Heart left ventricle (tissue), 16 donors: ENCODE results near the gene SMAD9. TPM values are rescaled to one million over a fixed set of nuclear protein-coding genes. Genes with fewer than 3 reads are reported as not detected.

Source experiments
- ATAC-seq, 4 donors: fragments of 200-7000 bp; cut with Tn5 transposase; one replicate each; pipeline ENCODE4 v1.9.1; 2020 to 2022; ENCODE audit warnings: moderate library complexity in 4 of 4, mild to moderate bottlenecking in 3 of 4, moderate number of reproducible peaks in 1 of 4
- DNase-seq, 5 donors: peaks; one replicate each; pipeline ENCODE4 v3.0.0-alpha.2; 2020
- H3K27ac ChIP-seq, 12 donors: fragments of 200-600 bp; sonication (generic) in 4 of 12; one replicate each; pipeline versions ENCODE4 v1.5.0 to v1.8.0; 2016 to 2022; ENCODE audit warnings: mild to moderate bottlenecking in 2 of 12
- H3K27me3 ChIP-seq, 9 donors: fragments of 200-600 bp; sonication (generic) in 2 of 9; one replicate each; pipeline versions ENCODE4 v1.5.1 to v1.8.0; 2016 to 2022; ENCODE audit warnings: mild to moderate bottlenecking in 3 of 9
- H3K36me3 ChIP-seq, 9 donors: fragments of 200-600 bp; sonication (generic) in 2 of 9; one replicate each; pipeline versions ENCODE4 v1.5.0 to v1.8.0; 2018 to 2022; ENCODE audit warnings: mild to moderate bottlenecking in 2 of 9
- H3K4me1 ChIP-seq, 12 donors: fragments of 200-600 bp; sonication (generic) in 4 of 12; one replicate each; pipeline versions ENCODE4 v1.5.0 to v1.8.0; 2016 to 2022; ENCODE audit warnings: mild to moderate bottlenecking in 3 of 12
- H3K4me3 ChIP-seq, 12 donors: fragments of 200-600 bp; sonication (generic) in 4 of 12; one replicate each; pipeline versions ENCODE4 v1.5.0 to v1.8.0; 2017 to 2022; ENCODE audit warnings: mild to moderate bottlenecking in 9 of 12, moderate library complexity in 4 of 12
- H3K9me3 ChIP-seq, 12 donors: fragments of 200-600 bp; sonication (generic) in 4 of 12; one replicate each; pipeline versions ENCODE4 v1.5.0 to v1.8.0; 2016 to 2022; ENCODE audit warnings: mild to moderate bottlenecking in 1 of 12
- CTCF ChIP-seq, 12 donors: fragments of 200-600 bp; sonication (generic) in 4 of 12; IDR thresholded peaks; one replicate each; pipeline versions ENCODE4 v1.5.0 to v1.8.0; 2018 to 2022; ENCODE audit warnings: antibody characterized with exemption in 12 of 12, mild to moderate bottlenecking in 5 of 12
- POLR2A ChIP-seq, 2 donors: fragments of 450-650 bp; IDR thresholded peaks; one replicate each; pipeline ENCODE4 v1.6.1; 2017; ENCODE audit warnings: antibody characterized with exemption in 2 of 2, mild to moderate bottlenecking in 2 of 2, moderate library complexity in 2 of 2
- WGBS, 4 donors: extraction: QIAGEN DNeasy Blood & Tissue Kit in 2 of 4; methylation state at CpG; one replicate each; pipeline versions ENCODE4 v1.1.5 to v1.1.7; 2013 to 2018; 5-methylcytosine and 5-hydroxymethylcytosine counted together
- intact Hi-C, 10 donors: fragments of 100-400 bp; cut with DNase I; formaldehyde crosslinking; loops; one replicate each; pipeline versions ENCODE4 v1.11.1 to v1.14.2; 2022
- polyA plus RNA-seq, 2 donors: library from polyadenylated mRNA; stranded (reverse); fragments of 200-250 nt; gene quantifications; one replicate each; pipeline ENCODE4 v1.2.3, GENCODE V29; 2013
- total RNA-seq, 9 donors: library from RNA; depleted of rRNA in 2 of 9; stranded (reverse); fragments of >200 nt in 2 of 9; fragmentation: NEBNext Ultra II Directional in 3 of 9; extraction: Animal tissue kit (Norgen Biotek cat#: 25700) in 3 of 9; gene quantifications; one replicate each; pipeline versions ENCODE4 v1.1.0 to v1.2.4, GENCODE V29; 2016 to 2023
- donor health status: ischemic (EF 13 %, LVEDD 7.1; RV severe dilation, severe dysfunction).
- donor health status: healthy with polysubstance abuse.
- donor health status: DM: no; HTN: yes; CAD: no.
- donor health status: DM: no; HTN: no; CAD: no.
- donor health status: ischemic (EF 25% LVEDD 6.9; RV normal size, moderate dysfunction).
- donor health status: ischemic (EF 25% LVEDD 5.7; RV mildly dilated, moderate dysfunction).
- donor health status: healthy.
- donor health status: DM: yes; HTN: yes; CAD: no.
- donor health status: ischemic (EF 35%, LVEDD 5.7; RV mildly dilated, moderate dysfunction).
- donor health status: nonischemic (EF 11% LVEDD 7.7; RV severe dilation, severe dysfunction).
- donor health status: DM: yes; HTN: yes; CAD: no.
- donor health status: PGD.
- donor health status: ischemic (EF 29% LVEDD 5.4; RV normal size, mild dysfunction).
- donor health status: nonischemic (EF 23%, LVEDD 6.1; RV moderate dilation, normal function).

Gene SMAD9
- total and polyA plus RNA-seq, 11 donors: 0.91 to 10.4 (median 4.6) TPM

- intact Hi-C loops: loop anchor here in 1 of 10 donors (10.0 kb wide), 1 partner anchor 50 kb away; no protein-coding TSS in a partner anchor
- ATAC-seq: no peak
- no peak overlapping the region for H3K27ac ChIP-seq
- no peak for DNase-seq
- no peaks in the 10 kb centered on the region for H3K27me3 ChIP-seq
- no peak overlapping the region for H3K4me3 ChIP-seq
- WGBS, 4 donors: 89 to 95% (median 94%) methylated on average over 5 of the region's 5 CpGs
- TF ChIP-seq CTCF (IDR thresholded peaks at IDR 0.05) (no peak), POLR2A (IDR thresholded peaks at IDR 0.05) (no peak)
- H3K9me3 ChIP-seq: no peaks in the 10 kb centered on the region
- peaks cover 0 to 18% (median 2%) of the 10 kb centered on the region in 12 donors for H3K4me1 ChIP-seq
- peaks cover 0 to 73% (median 5%) of the 10 kb centered on the region in 9 donors for H3K36me3 ChIP-seq
Observed at GRCh38 chr13:36865265-36865664, 54.8 kb downstream of the SMAD9 start.

GRCh38 chr13:36862722-36863121, 57.3 kb downstream of the SMAD9 start:
- no peak for DNase-seq
- WGBS, 4 donors: 73 to 83% (median 77%) methylated on average over 7 of the region's 7 CpGs
- H3K4me1 ChIP-seq: peaks cover 0 to 21% (median 2%) of the 10 kb centered on the region in 12 donors
- H3K36me3 ChIP-seq: peaks cover 0 to 50% (median 5%) of the 10 kb centered on the region in 9 donors
- H3K27me3 ChIP-seq: no peaks in the 10 kb centered on the region
- H3K27ac ChIP-seq: peak overlapping the region in 5 of 12 donors; percentile 44 to 64 (median 49)
- no peak overlapping the region for H3K4me3 ChIP-seq
- intact Hi-C loops: loop anchor here in 1 of 10 donors (10.0 kb wide), 1 partner anchor 52 kb away; no protein-coding TSS in a partner anchor
- H3K9me3 ChIP-seq: no peaks in the 10 kb centered on the region
- ATAC-seq: no peak
- no peak for TF ChIP-seq POLR2A (IDR thresholded peaks at IDR 0.05)
- TF ChIP-seq CTCF (IDR thresholded peaks at IDR 0.05): no peak

DNA sequence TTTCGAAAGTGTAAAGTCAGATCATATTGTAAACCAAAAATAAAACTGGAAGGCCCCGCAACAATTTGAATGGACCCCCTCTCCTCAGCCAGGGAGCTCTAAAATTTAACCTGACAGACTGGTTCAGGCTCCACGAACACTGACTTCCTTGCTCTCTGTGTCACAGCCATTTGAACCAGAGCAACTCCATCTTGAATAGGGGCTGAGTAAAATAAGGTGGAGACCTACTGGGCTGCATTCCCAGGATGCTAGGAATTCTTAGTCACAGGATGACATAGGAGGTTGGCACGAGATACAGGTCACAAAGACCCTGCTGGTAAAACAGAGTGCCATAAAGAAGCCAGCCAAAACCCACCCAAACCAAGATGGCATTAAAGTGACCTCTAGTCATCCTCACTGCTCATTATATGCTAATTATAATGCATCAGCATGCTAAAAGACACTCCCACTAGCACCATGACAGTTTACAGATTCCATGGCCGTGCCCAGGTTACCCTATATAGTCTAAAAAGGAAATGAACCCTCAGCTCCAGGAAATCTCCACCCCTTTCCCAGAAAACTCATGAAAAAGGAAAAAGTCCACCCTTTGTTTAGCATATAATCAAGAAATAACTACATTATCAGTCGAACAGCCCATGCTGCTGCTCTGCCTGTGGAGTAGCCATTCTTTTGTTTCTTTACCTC, 57.9 kb downstream of the SMAD9 start:
- TF ChIP-seq CTCF (IDR thresholded peaks at IDR 0.05): no peak
- no peak for TF ChIP-seq POLR2A (IDR thresholded peaks at IDR 0.05)
- intact Hi-C loops: loop anchor here in 1 of 10 donors (10.0 kb wide), 1 partner anchor 53 kb away; no protein-coding TSS in a partner anchor
- DNase-seq (no peak), ATAC-seq (peak in 3 of 4 donors; percentile 14 to 42 (median 37))
- 70 to 78% (median 76%) methylated on average over 6 of the region's 6 CpGs for WGBS, 4 donors
- H3K27me3 ChIP-seq: no peaks in the 10 kb centered on the region
- no peak overlapping the region for H3K4me3 ChIP-seq
- peak overlapping the region in 5 of 12 donors; percentile 15 to 64 (median 49) for H3K27ac ChIP-seq
- H3K9me3 ChIP-seq: no peaks in the 10 kb centered on the region
- peaks cover 0 to 44% (median 5%) of the 10 kb centered on the region in 9 donors for H3K36me3 ChIP-seq
- H3K4me1 ChIP-seq: peaks cover 0 to 21% (median 2%) of the 10 kb centered on the region in 12 donors

DNA sequence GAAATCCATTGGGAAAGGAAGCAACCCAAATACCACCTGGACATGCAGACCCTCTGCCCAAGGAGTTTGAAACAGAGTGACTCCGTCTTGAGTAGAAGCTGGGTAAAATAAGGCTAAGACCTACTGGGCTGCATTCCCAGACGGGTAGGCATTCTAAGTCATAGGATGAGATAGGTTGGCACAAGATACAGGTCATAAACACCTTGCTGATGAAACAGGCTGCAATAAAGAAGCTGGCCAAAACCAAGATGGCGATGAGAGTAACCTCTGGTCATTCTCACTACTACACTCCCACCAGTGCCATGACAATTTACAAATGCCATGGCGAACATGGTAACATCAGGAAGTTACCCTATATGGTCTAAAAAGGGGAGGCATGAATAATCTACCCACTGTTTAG, 60.8 kb downstream of the SMAD9 start:
- H3K9me3 ChIP-seq: no peaks in the 10 kb centered on the region
- TF ChIP-seq CTCF (IDR thresholded peaks at IDR 0.05): no peak
- TF ChIP-seq POLR2A (IDR thresholded peaks at IDR 0.05): no peak
- intact Hi-C loops: loop anchor here in 9 of 10 donors (2.0 to 10.0 kb wide), 7 partner anchors 56 to 126 kb away; no protein-coding TSS in a partner anchor
- no peak overlapping the region for H3K4me3 ChIP-seq
- no peak overlapping the region for H3K27ac ChIP-seq
- H3K36me3 ChIP-seq: peaks cover 0 to 20% (median 0%) of the 10 kb centered on the region in 9 donors
- DNase-seq: no peak
- no peak for ATAC-seq
- WGBS, 4 donors: 93 to 95% (median 95%) methylated on average over 4 of the region's 4 CpGs
- peaks cover 0 to 21% (median 2%) of the 10 kb centered on the region in 12 donors for H3K4me1 ChIP-seq
- H3K27me3 ChIP-seq: no peaks in the 10 kb centered on the region
